HG03432 (cell line): ENCODE measurements around the gene LYSMD4.
A peak's percentile ranks its signal among the peaks of the same experiment; 100 is the strongest.

Experiments used
- ATAC-seq: cut with Tn5 transposase; IDR thresholded peaks from one replicate; pipeline ENCODE4 v1.9.1; 2021; ENCODE audit warnings: mild to moderate bottlenecking, moderate library complexity; ENCODE audit not compliant: unreplicated experiment

LYSMD4 gene

DNA sequence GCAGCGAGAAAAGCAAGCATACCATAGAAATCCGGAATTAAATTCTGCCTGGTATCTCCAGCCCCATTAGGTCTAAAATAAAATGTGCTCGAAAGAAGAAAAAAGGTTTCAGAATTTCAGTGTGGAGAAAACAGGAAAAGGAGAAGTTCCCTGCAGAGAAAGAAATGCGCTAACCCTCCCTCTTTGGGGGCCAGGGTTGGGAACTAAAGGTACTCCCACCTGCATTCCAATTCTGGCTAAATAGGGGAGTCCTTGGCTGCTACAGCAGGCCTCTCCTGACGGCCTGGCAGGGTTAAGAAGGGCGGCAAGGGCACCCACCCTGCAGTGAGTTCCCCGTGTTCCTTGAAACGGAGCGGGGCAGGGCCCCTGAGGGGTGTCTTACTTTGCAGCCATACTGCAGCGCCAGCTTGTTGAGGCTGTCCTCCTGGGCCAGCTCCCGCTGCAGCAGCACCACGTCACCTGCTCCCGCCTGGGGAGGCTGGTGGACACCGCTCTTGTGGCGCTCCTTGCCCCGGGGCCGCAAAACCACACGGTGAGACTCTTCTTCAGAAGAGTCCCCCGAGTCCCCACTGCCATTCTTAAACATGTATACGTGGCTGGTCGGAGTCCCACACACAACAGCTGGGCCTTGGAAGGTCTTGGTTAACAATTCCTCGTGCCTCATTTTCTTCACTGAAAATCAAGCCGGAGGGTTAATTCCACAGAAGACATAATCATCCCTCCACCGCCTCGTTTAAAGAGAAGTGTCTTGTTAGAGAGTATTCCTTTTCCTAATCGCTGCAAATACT is 1.7 kb downstream of the LYSMD4 start:
- no peak for ATAC-seq

DNA sequence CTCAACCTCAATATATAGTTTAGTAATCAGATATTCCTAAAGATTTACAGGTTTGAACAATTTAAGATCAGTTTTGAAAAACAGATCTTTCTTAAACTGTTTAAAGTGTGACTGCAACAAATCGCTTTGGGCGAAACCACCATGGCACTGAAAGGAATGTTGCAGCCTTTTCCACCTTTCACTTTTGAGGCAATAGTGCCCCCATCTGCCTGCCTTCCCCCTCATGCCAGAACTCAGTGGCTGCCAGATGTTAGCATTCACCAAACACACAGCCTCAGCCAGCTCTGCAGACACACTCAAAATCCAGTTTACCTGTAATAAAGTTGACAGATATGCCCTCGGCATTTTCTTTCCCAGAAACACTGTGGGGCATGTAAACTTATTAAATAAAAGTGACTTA is 3.3 kb downstream of the LYSMD4 start:
- no peak for ATAC-seq

DNA sequence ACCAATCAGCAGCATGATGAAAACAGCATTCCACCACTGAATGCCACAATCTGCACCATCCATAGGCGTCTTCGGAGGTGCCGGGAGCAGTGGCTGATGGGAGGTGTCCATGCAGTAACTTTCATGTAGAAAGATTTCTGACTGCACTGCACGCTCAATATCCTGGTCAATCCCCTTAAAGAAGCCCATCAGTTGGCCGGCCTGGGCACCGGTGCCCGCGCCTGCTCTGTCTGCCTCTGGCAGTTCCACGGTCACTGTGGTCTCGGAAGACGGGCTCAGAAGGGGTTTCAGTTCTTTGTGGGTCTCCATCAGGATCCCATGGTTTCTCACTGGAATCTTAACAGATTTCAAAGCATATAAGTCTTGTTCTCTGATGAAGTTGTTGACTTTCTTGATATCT is 3.9 kb downstream of the LYSMD4 start:
- no peak for ATAC-seq

DNA sequence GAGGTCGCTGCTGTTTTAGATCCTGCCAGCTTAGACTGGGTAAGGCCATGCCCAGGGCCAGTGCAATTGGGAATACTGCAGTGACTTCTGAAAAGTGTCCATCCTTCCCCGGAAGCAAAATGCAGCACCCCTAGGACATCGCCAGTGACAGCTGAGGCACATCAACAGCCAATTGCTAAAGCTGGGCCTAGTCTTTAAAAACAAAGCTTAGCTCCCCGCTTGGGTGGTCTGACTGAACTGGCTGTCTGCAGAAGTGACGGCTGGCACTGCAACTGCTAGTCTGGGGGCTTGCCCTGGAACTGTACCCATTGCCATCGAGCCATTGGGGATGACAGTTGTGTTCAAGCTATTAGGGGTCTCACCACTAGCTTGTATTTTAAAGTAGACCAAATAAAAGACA is 4.3 kb downstream of the LYSMD4 start:
- no peak for ATAC-seq

DNA sequence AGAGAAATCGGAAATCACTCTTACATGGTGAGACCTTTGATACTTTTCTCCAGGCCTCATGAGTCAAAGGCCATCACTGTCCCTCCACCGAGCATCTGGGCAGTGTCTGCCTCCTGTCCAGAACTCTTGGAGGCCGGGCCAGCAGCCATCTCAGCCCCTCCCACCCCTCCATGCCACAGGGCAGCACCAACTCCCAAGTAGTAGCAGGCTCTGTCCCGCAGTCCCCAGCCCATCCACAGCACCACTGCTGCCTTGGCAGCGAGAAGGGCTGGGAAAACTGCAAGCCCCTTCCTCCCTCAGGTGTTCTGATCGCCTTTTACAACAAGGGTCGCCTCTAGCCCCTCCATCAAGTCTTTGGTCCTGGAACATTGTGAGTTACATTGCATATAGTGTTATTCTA is 5.5 kb downstream of the LYSMD4 start:
- ATAC-seq, result no peak

DNA sequence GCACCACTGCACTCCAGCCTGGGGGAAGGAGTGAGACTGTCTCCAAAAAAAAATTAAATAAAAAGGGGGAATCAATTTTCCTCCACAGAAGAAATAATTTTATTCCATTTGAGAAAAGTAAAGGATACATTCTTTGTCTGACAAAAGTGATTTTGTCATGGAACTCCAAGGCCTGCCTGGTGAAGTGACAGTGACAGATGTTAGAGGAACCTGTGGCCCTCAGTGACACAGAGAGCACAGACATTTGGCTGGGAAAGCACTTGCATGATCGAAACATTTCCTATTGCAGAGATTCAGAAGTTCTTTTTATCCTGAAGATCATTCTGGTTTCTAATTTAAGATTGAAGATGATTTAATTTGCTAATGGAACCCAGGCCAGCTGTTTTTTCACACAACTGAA is 5.9 kb downstream of the LYSMD4 start:
- ATAC-seq, result no peak

DNA sequence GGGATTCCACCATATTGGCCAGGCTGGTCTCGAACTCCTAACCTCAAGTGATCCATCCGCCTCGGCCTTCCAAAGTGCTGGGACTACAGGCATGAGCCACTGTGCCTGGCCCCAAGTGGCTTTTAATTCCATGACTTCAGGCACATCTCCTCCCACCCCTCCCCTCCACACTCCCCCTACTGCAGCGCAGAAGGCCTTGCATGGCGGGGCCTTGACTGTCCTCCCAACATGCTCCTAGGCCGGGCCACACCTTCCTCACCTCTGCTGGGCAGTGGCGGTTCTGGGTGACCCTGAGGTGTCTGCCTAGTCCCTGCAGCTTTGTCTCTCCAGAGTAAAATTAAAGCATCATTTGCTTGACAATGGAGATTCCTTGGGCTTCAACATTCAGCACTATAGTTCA is 6.9 kb downstream of the LYSMD4 start:
- no peak for ATAC-seq

DNA sequence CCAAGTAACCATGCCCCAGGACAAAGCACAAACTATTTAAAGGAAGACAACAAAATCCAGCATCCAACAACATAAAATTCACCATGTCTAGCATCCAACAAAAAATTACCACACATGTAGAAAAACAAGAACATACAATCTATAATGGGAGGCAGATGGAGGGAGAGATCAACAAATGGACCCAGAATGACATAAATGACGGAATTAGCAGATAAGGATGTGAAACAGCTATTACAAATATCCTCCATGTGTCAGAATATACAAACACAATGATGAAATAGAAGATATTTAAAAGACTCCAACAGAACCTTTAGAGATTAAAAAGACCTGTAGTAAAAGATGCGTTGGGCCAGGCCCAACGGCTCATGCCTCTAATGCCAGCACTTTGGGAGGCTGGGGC is 10.8 kb downstream of the LYSMD4 start:
- ATAC-seq, result no peak

DNA sequence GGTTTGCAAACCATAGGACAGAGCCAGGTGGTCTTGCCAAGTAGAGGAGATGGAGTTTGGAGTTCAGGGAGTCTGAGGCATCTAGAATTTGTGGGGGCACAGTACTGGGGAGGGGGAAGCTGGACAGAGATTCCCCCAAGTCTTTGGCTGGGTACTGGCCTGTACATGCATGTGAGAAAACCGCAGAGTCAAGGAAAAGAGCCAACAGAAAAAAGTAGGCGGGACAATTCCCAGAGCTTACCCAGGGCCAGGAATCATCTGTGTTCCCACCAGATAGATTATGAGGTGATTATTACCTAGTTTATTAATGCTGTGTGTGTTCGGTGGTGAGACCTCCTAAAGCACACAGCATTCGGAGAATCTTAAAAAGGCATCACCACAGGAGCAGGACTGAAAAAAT is 11.3 kb downstream of the LYSMD4 start:
- ATAC-seq, result no peak

DNA sequence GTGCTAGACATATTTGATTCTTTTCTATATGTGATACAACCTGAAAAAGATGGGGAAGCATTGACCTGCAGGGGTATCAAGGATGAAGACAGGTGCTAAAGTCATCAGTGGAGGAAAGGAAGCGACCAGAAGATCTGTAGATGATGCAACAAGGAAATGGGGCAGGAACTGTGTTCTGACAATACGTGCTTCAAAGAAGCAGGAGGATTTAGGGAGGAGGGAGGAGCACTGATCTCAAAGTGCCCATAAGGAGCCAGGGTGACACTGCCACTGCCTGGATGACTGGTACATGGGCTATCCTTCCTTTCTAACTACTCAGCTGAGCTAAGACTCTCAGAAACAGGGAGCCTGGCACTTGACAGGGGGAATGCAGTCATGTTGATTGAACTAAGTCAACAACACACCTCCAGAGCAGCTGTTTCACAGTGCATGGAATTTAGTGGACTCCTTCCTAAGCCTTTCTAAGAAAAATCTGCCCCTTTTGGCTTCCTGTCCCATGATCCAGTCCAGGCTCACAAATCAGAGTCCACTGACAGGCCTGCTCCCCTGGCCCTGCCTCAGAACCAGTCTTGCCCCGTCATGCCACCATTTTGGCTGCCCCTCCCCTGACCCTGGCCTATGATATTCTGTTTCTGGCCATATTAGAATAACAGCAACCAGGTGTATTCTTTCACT is 12.0 kb downstream of the LYSMD4 start:
- no peak for ATAC-seq

DNA sequence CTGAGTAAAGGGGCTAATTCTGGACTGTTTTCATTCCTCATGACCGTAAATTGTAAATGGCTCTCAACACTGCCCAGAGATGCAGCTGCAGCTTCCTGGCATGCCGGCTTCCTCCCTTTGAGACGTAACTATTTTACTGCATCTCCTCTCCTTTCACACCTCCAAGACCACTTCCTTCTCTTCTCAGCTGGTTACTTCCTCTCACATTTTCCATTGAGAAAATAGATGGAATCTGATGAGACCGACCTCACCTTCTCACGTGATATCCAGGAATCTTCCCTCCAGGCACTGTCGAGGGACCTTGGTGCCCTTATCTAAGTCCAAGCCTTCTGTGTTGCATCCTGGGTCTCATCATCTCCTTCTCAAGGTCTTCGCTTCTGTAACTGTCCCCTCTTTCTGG is 12.7 kb downstream of the LYSMD4 start:
- no peak for ATAC-seq

DNA sequence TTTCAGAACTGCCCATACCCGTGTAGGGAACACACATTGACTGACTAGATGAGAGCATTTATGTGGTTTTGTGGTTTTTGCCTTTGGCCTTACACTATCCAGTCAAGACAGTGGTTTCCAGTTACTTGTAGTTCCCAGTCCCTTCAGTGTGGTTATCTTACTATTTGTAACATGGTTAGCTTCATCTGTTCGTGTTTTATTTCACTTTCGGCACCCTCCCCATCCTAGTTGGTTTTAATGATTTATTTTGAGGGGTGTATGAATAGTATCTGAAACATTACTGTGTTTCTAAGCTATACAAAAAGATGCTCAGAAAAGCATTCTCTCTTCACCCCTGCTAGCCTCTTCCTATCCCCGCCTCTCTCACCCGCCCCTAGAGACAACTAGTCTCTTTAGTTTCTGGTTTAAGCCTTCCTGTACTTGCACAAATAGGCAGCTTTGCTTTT is 14.1 kb downstream of the LYSMD4 start:
- peak; percentile 77 for ATAC-seq

DNA sequence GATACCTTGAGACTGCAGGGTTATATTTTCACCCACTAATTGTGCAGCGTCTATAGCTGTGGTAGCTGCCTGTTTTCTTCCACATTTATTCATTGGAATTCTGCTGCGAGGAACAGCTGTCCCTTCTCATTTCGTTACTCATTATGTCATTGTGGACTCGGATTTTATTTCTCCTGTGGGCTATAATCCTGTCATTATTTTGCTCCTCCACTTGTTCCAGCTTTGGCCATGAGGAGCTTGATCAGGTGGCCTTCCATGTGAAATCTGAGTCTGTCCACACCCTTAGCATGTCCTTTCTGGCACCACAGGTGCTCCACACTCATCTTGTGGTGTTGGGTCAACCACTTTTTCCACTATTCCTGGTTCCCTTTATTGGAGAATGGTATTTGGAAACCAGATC is 14.8 kb downstream of the LYSMD4 start:
- ATAC-seq, result no peak

DNA sequence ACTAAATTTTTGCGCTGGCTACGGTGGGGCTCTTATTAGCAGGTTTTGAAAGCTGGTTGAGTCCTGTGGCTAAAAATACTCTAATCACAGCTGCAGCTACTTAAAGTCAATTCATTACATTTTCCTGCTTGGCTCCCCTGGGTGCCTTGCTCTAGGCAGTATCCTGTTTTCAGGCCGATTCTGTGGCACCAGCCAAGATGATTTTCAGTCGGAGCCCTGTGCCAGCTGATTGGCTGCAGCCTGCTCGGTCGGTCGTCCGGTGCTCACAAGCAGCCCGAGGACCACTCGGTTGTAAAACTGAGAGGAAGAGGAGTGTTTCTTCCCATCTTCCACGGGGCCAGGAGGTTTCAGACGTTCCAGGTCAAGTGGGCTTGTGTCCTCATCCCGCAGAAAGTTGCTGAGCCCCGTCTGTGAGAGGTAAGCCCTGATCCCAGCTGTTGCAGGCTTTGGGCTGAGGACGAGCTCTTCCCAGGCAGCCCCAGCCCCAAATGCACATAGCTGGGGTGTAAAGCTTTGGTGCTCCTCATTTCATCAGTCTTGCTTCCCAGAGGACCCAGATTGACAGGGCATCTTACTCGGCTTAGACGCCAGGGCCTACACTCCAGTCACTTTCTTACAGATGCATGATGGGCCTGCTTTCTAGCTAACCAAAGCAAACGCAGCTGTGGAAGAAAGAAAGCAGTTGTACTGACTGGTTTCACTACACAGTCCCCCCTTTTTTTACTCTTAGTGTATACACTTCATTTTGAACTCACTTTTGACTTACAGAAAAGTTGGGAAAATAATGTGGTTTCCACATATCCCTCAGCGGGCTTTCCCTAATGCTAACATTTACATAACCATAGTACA is 15.9 kb downstream of the LYSMD4 start:
- peak; percentile 34 for ATAC-seq

DNA sequence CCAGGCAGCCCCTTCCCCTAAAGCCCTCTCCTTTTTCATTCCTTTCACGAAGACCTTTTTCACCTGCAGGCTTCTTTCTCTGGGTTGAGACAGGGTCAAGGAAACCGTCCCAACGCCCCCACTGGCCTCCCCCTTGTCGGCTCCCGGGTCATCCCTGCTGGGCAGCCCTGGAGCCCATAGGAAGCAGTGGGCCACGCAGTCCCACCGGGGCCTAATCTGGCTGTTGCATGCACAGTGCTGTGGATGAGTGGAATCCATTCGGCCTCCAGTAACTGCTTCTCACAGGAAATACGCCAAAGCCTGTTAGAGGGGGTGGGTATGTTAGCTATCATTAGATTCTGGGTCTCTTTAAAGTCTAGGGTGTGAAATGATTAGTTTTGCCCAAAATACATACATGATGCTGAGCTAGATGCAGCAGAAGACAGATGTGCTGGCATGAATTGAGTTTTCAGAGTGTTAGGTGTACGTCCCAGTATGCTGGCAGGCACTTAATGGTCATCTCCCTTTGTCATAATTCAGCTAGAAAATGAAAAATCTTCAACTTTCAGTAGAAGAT is 16.6 kb downstream of the LYSMD4 start:
- no peak for ATAC-seq

DNA sequence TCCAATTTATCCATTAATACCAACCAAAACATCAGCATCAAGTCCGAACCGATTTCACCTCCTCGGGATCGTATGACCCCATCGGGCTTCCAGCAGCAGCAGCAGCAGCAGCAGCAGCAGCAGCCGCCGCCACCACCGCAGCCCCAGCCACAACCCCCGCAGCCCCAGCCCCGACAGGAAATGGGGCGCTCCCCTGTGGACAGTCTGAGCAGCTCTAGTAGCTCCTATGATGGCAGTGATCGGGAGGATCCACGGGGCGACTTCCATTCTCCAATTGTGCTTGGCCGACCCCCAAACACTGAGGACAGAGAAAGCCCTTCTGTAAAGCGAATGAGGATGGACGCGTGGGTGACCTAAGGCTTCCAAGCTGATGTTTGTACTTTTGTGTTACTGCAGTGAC is 20.8 kb downstream of the LYSMD4 start:
- no peak for ATAC-seq

DNA sequence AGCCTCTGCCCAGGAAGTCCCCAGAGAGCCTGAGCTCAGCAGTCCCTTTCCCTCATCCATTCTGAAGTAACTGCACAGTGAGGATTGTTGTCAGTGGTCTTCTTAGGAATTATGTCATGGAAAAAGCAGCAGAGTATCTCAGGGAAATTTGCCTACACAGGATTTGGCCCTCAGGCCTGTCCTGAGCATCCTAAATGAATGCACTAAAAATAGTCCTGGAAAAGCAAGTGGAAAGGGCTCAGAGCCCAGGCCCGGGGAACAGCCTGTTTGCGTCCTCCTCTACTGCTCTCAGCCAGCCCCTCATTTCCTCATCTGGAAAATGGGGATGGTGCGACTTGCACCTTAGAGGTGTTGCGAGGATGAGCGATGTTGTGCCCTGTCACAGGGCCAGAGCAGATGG is 21.6 kb downstream of the LYSMD4 start:
- no peak for ATAC-seq

DNA sequence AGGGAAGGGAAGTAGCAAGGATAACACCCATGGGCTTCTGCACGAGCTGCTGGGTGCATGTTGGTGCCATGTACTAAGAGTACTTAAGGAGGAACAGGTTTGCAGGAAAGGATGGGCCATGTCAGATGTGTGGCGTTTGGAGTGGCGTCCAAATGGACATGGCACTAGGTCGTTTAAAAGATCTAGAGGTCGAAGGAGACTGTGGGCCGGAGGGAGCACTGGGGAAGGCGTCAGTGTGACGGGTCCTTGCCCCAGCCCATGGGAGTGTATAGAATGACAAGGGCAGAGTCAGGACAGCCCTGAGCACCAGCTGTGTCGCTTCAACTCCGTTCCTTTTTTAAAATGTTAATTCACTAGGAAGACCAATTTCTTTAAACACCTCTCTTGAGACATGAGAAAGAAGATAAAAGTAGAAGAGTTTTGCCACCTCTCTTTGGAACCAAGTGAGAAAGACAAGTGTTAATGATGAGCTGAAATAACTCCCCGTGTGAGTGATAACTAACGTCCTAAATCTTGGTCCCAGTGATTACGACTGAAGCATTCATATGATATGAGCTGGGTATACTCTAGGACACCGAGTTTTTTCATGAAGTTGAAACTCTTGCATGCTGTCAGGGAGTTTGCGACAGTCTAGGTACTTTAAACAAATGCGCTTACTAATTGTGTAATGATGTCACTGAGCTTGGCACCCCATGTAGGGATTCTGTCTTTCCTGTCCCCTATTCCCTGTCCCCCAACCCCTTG is 23.8 kb downstream of the LYSMD4 start:
- no peak for ATAC-seq

DNA sequence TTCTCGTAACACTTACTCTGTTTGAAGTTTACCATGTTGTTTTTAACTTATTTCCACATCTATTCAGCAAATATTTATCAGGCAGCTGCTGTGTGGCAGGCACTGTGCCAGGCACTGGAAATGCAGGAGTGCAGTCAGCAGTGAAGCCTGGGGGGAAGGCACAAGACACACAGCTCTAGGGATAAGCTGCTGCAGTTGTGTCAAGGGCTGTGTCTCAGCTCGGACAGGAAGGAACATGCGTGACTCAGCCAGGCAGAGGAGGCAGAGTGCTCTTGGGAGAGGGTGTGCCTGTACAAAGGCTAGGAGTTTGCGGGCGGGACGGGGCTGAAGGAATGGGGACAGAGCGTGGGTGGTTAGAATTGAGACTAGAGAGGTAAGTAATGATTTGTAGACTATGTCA is 24.7 kb downstream of the LYSMD4 start:
- no peak for ATAC-seq

DNA sequence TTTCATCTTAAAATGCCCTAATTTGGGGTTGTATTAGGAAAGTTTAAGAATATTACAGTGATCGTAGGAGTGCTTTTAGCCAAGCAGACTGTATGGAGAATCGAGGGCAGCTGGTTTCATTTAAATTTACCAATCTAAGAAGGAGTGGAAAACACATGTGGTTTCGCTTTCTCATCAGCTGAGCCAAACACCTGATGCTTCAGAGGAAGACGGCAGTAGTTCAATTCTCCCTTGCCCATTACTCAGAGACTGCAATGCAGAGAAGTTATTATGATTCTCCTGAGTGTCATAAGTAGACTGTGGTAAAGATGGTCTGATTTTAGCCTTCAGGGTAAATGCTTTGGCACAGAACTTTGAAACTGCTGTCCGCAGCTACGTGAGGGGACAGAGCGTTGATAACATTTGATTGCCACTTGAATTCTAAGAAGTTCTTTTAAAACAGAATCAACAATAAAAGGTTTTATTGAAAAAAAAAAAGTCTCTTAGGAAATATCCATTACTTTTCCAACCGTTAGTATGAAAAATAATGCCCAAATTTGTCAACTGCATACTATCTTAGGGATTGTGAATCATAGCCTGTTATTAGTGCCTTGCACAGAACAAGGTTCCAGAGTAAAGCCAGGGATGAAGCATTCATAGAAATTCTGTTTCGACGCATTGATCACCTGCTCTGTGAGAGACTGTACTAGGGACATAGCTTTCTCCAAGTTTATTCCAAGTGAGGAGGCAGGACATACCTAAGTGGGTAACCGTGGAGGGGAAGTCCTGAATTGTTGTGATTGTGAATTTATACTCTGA is 25.6 kb downstream of the LYSMD4 start:
- ATAC-seq, result no peak
